HepG2 (cell line): ENCODE data around the gene PTGIS. TPM values are rescaled to one million over a fixed set of nuclear protein-coding genes. Genes with fewer than 3 reads are reported as not detected.

Experiments used
- ATF2 ChIP-seq: sonication (generic); formaldehyde crosslinking; IDR thresholded peaks from 2 replicates; pipeline ENCODE4 v1.4.0; 2020; ENCODE audit warnings: missing genetic modification reagents
- CEBPG ChIP-seq: IDR thresholded peaks from 2 replicates; pipeline ENCODE4 v1.6.1; 2016
- HOXA3 ChIP-seq: sonication (generic); formaldehyde crosslinking; IDR thresholded peaks from 2 replicates; pipeline ENCODE4 v1.5.0; 2020; ENCODE audit warnings: missing genetic modification reagents
- HOXA7 ChIP-seq: sonication (generic); formaldehyde crosslinking; IDR thresholded peaks from 2 replicates; pipeline ENCODE4 v1.8.1; 2022; ENCODE audit warnings: mild to moderate bottlenecking, missing genetic modification reagents, moderate library complexity
- KMT2B ChIP-seq: IDR thresholded peaks from 2 replicates; pipeline ENCODE4 v1.6.1; 2016; ENCODE audit warnings: missing genetic modification reagents, missing compliant biosample characterization
- NR2C2 ChIP-seq: sonication (generic); formaldehyde crosslinking; IDR thresholded peaks from 2 replicates; pipeline ENCODE4 v1.4.0; 2020; ENCODE audit warnings: missing genetic modification reagents, mild to moderate bottlenecking, moderate library complexity, borderline replicate concordance
- PAWR ChIP-seq: sonication (generic); formaldehyde crosslinking; IDR thresholded peaks from 2 replicates; pipeline ENCODE4 v1.4.0; 2020; ENCODE audit warnings: missing genetic modification reagents, mild to moderate bottlenecking, borderline replicate concordance
- POLR2A ChIP-seq, 2 experiments: IDR thresholded peaks; 2 replicates each; pipeline ENCODE4 v1.6.1; 2011; ENCODE audit warnings: low read depth in 2 of 2, low read length in 2 of 2, mild to moderate bottlenecking in 1 of 2, moderate library complexity in 1 of 2; ENCODE audit not compliant: insufficient read depth in 1 of 2
- SNRNP70 ChIP-seq: fragments of 200-400 bp; formaldehyde crosslinking; IDR thresholded peaks from 2 replicates; pipeline ENCODE4 v1.6.1; 2017; ENCODE audit warnings: mild to moderate bottlenecking, low read depth, low read length, moderate library complexity
- SOX6 ChIP-seq, 2 experiments: fragments of 450-650 bp in 1 of 2; sonication (generic) in 1 of 2; formaldehyde crosslinking in 1 of 2; IDR thresholded peaks; 2 replicates each; pipeline versions ENCODE4 v1.4.0 to v1.6.1; 2017 to 2020; ENCODE audit warnings: antibody characterized with exemption in 1 of 2, mild to moderate bottlenecking in 1 of 2, missing genetic modification reagents in 1 of 2
- STAT5B ChIP-seq: sonication (generic); formaldehyde crosslinking; IDR thresholded peaks from 2 replicates; pipeline ENCODE4 v1.4.0; 2020; ENCODE audit warnings: missing genetic modification reagents
- ZNF460 ChIP-seq: sonication (generic); formaldehyde crosslinking; IDR thresholded peaks from 2 replicates; pipeline ENCODE4 v1.5.1; 2020; ENCODE audit warnings: missing genetic modification reagents, mild to moderate bottlenecking, borderline replicate concordance
- ZNF75D ChIP-seq: sonication (generic); formaldehyde crosslinking; IDR thresholded peaks from 2 replicates; pipeline ENCODE4 v1.8.1; 2023; ENCODE audit warnings: missing genetic modification reagents, mild to moderate bottlenecking, borderline replicate concordance
- ZNF772 ChIP-seq: sonication (generic); formaldehyde crosslinking; IDR thresholded peaks from 2 replicates; pipeline ENCODE4 v1.5.0; 2020; ENCODE audit warnings: mild to moderate bottlenecking, missing genetic modification reagents
- polyA plus RNA-seq, 8 experiments: library from polyadenylated mRNA; depleted of rRNA in 3 of 8; stranded (reverse) in 7 of 8; unstranded in 1 of 8; fragments of >200 nt; fragmentation: Illumina TruSeq in 4 of 8; extraction: Trizol in 4 of 8; gene quantifications; 2 replicates each; pipeline versions ENCODE4 v1.2.1 to v1.2.3, GENCODE V29; 2011 to 2016; ENCODE audit warnings: low read depth in 4 of 8, missing spikeins in 1 of 8, mixed read lengths in 1 of 8; ENCODE audit not compliant: insufficient read depth in 1 of 8
- total RNA-seq, 5 experiments: library from RNA; depleted of rRNA; stranded (reverse); fragments of >200 nt; fragmentation: Illumina TruSeq; extraction: Trizol; gene quantifications; 2 replicates each; pipeline ENCODE4 v1.2.3, GENCODE V29; 2016; ENCODE audit warnings: low read depth in 1 of 5
- TF ChIP-seq, protein P1 (sequence below): sonication (generic); formaldehyde crosslinking; IDR thresholded peaks from 2 replicates; pipeline ENCODE4 v1.5.1; 2020; ENCODE audit warnings: mild to moderate bottlenecking, missing genetic modification reagents, moderate library complexity
- TF ChIP-seq, protein P2 (sequence below): sonication (generic); formaldehyde crosslinking; IDR thresholded peaks from 2 replicates; pipeline ENCODE4 v1.8.0; 2022; ENCODE audit warnings: mild to moderate bottlenecking, missing genetic modification reagents, borderline replicate concordance
- TF ChIP-seq, protein P3 (sequence below), 2 experiments: IDR thresholded peaks; 2 replicates each; pipeline ENCODE4 v1.6.1; 2011 to 2012; ENCODE audit warnings: low read length in 2 of 2, borderline replicate concordance in 1 of 2, low read depth in 1 of 2, mild to moderate bottlenecking in 1 of 2, moderate library complexity in 1 of 2

PTGIS gene
- total and polyA plus RNA-seq, 2 of the 13 experiments (the other 11 are each of a cell fraction or from before 2014, with no cell fraction given) = not detected

- TF ChIP-seq PAWR (CRISPR knock-in tag) (no peak; the same call in 1 of the 2 replicates), ZNF772 (CRISPR knock-in tag) (peak; percentile 76), HOXA3 (peak; percentile 92), ATF2 (CRISPR knock-in tag) (peak; percentile 84; the same call in 1 of the 2 replicates), STAT5B (CRISPR knock-in tag) (peak; percentile 50; the same call in 1 of the 2 replicates), NR2C2 (CRISPR knock-in tag) (peak; percentile 65), ZNF75D (CRISPR knock-in tag) (no peak), SNRNP70 (no peak), KMT2B (peak; percentile 64; the same call in 1 of the 2 replicates), SOX6 (IDR thresholded peaks at IDR 0.05) (no peak), SOX6 (CRISPR knock-in tag; IDR thresholded peaks at IDR 0.05) (peak; percentile 93), HOXA7 (no peak), CEBPG (CRISPR knock-in tag) (peak; percentile 68), ZNF460 (CRISPR knock-in tag) (peak; percentile 28; the same call in 1 of the 2 replicates), POLR2A (IDR thresholded peaks at IDR 0.05; ENCODE audit: insufficient read depth in 1 of 2, low read depth in 2 of 2, low read length in 2 of 2) (no peak)
- TF ChIP-seq, protein P1, sequence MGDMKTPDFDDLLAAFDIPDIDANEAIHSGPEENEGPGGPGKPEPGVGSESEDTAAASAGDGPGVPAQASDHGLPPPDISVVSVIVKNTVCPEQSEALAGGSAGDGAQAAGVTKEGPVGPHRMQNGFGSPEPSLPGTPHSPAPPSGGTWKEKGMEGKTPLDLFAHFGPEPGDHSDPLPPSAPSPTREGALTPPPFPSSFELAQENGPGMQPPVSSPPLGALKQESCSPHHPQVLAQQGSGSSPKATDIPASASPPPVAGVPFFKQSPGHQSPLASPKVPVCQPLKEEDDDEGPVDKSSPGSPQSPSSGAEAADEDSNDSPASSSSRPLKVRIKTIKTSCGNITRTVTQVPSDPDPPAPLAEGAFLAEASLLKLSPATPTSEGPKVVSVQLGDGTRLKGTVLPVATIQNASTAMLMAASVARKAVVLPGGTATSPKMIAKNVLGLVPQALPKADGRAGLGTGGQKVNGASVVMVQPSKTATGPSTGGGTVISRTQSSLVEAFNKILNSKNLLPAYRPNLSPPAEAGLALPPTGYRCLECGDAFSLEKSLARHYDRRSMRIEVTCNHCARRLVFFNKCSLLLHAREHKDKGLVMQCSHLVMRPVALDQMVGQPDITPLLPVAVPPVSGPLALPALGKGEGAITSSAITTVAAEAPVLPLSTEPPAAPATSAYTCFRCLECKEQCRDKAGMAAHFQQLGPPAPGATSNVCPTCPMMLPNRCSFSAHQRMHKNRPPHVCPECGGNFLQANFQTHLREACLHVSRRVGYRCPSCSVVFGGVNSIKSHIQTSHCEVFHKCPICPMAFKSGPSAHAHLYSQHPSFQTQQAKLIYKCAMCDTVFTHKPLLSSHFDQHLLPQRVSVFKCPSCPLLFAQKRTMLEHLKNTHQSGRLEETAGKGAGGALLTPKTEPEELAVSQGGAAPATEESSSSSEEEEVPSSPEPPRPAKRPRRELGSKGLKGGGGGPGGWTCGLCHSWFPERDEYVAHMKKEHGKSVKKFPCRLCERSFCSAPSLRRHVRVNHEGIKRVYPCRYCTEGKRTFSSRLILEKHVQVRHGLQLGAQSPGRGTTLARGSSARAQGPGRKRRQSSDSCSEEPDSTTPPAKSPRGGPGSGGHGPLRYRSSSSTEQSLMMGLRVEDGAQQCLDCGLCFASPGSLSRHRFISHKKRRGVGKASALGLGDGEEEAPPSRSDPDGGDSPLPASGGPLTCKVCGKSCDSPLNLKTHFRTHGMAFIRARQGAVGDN (CRISPR knock-in tag) = peak; percentile 97
- TF ChIP-seq, protein P2, sequence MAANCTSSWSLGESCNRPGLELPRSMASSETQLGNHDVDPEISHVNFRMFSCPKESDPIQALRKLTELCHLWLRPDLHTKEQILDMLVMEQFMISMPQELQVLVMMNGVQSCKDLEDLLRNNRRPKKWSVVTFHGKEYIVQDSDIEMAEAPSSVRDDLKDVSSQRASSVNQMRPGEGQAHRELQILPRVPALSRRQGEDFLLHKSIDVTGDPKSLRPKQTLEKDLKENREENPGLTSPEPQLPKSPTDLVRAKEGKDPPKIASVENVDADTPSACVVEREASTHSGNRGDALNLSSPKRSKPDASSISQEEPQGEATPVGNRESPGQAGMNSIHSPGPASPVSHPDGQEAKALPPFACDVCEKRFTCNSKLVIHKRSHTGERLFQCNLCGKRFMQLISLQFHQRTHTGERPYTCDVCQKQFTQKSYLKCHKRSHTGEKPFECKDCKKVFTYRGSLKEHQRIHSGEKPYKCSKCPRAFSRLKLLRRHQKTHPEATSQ = peak; percentile 97; the same call in 1 of the 2 replicates
- TF ChIP-seq, protein P3, sequence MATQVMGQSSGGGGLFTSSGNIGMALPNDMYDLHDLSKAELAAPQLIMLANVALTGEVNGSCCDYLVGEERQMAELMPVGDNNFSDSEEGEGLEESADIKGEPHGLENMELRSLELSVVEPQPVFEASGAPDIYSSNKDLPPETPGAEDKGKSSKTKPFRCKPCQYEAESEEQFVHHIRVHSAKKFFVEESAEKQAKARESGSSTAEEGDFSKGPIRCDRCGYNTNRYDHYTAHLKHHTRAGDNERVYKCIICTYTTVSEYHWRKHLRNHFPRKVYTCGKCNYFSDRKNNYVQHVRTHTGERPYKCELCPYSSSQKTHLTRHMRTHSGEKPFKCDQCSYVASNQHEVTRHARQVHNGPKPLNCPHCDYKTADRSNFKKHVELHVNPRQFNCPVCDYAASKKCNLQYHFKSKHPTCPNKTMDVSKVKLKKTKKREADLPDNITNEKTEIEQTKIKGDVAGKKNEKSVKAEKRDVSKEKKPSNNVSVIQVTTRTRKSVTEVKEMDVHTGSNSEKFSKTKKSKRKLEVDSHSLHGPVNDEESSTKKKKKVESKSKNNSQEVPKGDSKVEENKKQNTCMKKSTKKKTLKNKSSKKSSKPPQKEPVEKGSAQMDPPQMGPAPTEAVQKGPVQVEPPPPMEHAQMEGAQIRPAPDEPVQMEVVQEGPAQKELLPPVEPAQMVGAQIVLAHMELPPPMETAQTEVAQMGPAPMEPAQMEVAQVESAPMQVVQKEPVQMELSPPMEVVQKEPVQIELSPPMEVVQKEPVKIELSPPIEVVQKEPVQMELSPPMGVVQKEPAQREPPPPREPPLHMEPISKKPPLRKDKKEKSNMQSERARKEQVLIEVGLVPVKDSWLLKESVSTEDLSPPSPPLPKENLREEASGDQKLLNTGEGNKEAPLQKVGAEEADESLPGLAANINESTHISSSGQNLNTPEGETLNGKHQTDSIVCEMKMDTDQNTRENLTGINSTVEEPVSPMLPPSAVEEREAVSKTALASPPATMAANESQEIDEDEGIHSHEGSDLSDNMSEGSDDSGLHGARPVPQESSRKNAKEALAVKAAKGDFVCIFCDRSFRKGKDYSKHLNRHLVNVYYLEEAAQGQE (IDR thresholded peaks at IDR 0.05; ENCODE audit: borderline replicate concordance in 1 of 2, low read depth in 1 of 2, low read length in 2 of 2) = no peak
Measured at GRCh38 chr20:49610691-49611538, 43.0 kb upstream of the PTGIS start (continued).
